ENCODE data around the gene PRSS22.

Gene PRSS22

GRCh38 chr16:2852003-2852730, 5.8 kb downstream of the PRSS22 start:
- no peak for DNase-seq

GRCh38 chr16:2848933-2849725, 8.8 kb downstream of the PRSS22 start:
- DNase-seq: no peak

GRCh38 chr16:2846511-2847310, 11.3 kb downstream of the PRSS22 start:
- DNase-seq: no peak

GRCh38 chr16:2845116-2845515, 12.9 kb downstream of the PRSS22 start:
- DNase-seq: peak; percentile 57 to 62

GRCh38 chr16:2843526-2843925, 14.4 kb downstream of the PRSS22 start:
- no peak for DNase-seq

- no peak for DNase-seq
Measured at GRCh38 chr16:2842340-2843000, 15.5 kb downstream of the PRSS22 start.

GRCh38 chr16:2841606-2842339, 16.2 kb downstream of the PRSS22 start:
- no peak for DNase-seq

- DNase-seq: no peak
Measured at GRCh38 chr16:2840914-2841313, 17.1 kb downstream of the PRSS22 start.

GRCh38 chr16:2839650-2840450, 18.1 kb downstream of the PRSS22 start:
- no peak for DNase-seq

GRCh38 chr16:2838928-2839327, 19.0 kb downstream of the PRSS22 start:
- DNase-seq: peak; percentile 42 to 70

GRCh38 chr16:2836646-2837508, 21.1 kb downstream of the PRSS22 start:
- DNase-seq: no peak

- no peak for DNase-seq
Measured at GRCh38 chr16:2835638-2836493, 22.1 kb downstream of the PRSS22 start.

GRCh38 chr16:2834968-2835367, 23.0 kb downstream of the PRSS22 start:
- DNase-seq: no peak

GRCh38 chr16:2833776-2834175, 24.2 kb downstream of the PRSS22 start:
- DNase-seq: no peak

GRCh38 chr16:2831203-2831602, 26.8 kb downstream of the PRSS22 start:
- DNase-seq: no peak

GRCh38 chr16:2830355-2830695, 27.6 kb downstream of the PRSS22 start:
- DNase-seq: no peak

GRCh38 chr16:2829501-2830354, 28.2 kb downstream of the PRSS22 start, which contains the start of gene ZG16B:
TSS of gene ZG16B (plus strand) at chr16:2830303. CDS start at chr16:2830442, 139 bp downstream.
- DNase-seq: no peak

GRCh38 chr16:2828876-2829430, 29.0 kb downstream of the PRSS22 start:
- no peak for DNase-seq
